LHCN-M2 (cell line): ENCODE data around the gene FAM111A. TPM values are rescaled to one million over a fixed set of nuclear protein-coding genes. Genes with fewer than 3 reads are reported as not detected.

Experiments
- DNase-seq: peaks from one replicate; pipeline ENCODE4 v3.0.0-alpha.2; 2012; ENCODE audit warnings: low read depth
- total RNA-seq: library from RNA; depleted of rRNA; stranded (reverse); fragments of >200 nt; gene quantifications from 2 replicates; pipeline ENCODE4 v1.2.3, GENCODE V29; 2014; rRNA removed

Gene FAM111A
- total RNA-seq, 1 experiment from 2014 or later = 80.8 TPM

DNA sequence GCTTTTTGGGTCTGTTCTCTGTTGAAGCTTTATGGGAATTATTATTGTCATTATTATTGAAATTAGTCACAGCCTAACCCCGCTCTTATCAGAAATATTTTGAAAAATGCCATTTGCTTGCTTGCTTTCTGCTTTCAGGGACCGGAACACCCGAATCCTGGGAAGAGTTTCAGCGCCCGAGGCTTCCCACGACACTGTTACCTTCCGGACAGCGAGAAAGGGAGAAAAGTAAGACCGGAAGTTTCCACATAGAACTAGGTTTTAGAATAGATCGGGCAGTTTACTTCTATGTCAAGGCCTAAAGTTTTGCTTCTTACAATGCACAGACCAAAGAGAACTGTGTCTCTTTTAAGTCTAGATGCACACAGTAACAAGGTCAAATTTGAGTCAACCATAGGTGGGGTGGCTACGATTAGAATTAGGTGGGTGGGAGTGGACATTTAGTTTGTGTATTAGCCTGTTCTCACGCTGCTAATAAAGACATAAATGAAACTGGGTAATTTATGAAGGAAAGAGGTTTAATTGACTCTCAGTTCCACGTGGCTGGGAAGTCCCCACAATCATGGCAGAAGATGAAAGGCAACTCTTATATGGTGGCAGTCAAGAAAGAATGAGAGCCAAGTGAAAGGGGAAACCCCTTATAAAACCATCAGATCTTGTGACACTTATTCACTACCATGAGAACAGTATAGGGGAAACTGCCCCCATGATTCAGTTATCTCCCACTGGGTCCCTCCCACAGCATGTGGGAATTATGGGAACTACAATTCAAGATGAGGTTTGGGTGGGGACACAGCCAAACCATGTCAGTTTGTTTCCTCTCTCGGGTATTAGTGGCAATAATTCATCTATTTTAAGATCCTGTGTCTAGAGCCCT lies 57.1 kb downstream of the FAM111A start:
- no peak for DNase-seq

DNA sequence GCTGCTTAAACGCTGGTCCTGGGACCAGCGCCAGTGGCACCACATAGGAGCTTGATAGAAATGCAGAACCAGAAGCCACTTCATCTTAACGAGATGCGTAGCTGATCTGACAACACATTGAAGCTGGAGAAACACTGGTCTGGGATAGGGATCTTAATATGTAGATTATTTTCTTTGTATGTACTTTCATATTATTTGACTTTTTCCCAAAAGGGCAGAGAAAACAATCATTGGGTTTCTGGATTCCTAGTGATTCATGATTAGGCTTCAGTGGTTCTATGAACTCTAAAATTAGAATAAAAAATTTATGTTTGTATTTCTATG lies 57.7 kb downstream of the FAM111A start:
- no peak for DNase-seq

DNA sequence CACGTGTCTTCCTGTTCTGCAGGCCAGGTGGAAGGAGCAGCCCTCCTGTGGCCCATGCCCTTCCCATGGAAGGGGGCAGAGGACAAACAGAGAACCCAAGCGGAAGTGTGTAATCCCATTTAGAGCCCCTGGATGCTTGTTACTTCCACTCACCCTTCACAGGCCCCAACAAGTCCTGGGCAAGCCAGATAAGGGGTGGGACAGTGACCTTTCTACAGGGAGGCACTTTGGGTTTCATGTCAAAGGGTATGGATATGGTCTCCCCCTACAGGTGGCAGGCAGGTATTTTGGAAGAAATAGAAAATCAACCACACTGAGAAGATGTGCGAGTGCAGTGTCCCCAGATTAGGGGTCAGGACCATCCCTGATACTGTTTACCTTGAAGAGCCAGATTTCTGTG lies 58.7 kb downstream of the FAM111A start:
- DNase-seq = no peak

Other genes starting within 250 kb of the FAM111A start
- 0.69 and 0.96 TPM in 2 replicates for gene GLYATL1, start 203.4 kb upstream of the FAM111A start, total RNA-seq
- gene GLYATL1B, start 56.5 kb upstream of the FAM111A start, total RNA-seq = not detected in 2 replicates
- 37.0 and 38.9 TPM in 2 replicates for gene FAM111B, start 35.6 kb upstream of the FAM111A start, total RNA-seq
- gene DTX4, start 29.3 kb downstream of the FAM111A start, total RNA-seq = 0.38 and 1.2 TPM in 2 replicates
- not detected in 2 replicates for gene MPEG1, start 70.1 kb downstream of the FAM111A start, total RNA-seq
- gene OR5AN1, start 216.0 kb downstream of the FAM111A start, total RNA-seq = not detected in 2 replicates